Measurements from ENCODE around the gene TYROBP.
"Not testable (repeated sequence)": the region's sequence is repeated elsewhere in the genome, so short reads cannot be mapped to it uniquely, and the experiment has no call there.

TYROBP gene

DNA sequence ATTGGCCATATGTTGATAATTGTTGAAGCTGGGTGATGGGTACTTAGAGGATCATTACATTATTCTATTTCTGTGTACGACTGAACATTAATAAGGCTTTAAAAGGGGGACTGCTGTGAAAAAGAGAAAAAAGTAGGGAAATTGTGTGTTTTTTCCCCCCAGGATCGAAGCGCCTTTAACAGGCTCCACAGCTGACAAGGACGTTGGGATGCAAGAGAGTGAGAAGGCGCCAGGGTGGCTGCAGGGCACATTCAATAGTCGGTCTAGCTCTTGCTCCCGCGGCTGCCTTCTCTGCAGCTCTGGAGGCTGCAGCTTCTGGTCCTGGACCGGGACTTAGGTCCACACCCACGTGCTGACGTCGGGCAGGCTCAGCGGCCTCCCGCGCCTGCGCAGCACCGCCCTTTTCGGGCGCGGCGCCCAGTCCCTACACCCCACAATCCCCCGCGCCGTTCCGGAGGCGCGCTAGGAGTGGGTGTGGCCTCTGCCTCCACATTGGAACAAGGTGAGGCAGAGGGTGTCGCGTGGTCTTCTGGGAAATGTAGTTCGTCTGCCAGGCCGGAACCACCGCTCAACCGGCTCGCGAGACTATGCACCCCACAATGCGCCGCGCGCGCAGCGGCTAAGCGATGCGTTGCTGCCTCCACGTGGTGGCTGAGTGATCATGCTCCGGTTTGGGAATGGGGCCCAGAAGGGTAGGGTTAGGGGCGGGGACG is 23.2 kb upstream of the TYROBP start:
- DNase-seq = peak; percentile 98

DNA sequence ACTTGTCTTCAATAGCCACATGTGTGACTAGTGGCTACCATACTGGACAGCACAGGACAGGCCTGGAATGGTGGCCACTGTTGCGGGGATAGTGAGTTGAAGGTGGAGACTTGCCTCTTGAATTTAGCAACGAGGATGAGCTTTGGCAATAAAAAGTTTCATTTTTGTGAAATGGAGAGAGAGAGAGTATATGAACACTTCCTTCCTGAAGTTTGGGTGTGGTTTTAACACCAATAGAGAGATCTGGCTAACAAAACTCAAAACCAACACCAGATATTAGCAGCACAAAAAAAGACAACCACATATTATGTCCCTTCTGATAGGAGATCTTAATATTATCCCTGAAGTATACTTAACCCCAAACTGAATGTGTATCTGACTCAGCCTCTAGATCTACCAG is 21.8 kb upstream of the TYROBP start:
- no peak for DNase-seq

DNA sequence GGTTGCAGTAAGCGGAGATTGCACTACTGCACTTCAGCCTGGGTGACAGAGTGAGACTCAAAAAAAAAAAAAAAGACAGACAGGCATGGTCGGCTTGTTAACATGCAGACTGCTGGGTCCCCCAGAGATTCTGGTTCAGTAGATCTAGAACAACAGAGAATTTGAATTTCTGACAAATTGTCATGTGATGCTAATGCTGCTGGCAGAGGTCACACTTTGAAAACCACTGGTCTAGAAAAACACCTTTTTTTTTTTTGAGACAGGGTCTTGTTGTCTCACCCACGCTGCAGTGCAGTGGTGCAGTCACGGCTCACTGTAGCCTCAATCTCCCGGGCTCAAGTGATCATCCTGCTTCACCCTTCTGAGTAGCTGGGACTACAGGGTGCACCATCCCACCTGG is 20.4 kb upstream of the TYROBP start:
- no peak for DNase-seq

DNA sequence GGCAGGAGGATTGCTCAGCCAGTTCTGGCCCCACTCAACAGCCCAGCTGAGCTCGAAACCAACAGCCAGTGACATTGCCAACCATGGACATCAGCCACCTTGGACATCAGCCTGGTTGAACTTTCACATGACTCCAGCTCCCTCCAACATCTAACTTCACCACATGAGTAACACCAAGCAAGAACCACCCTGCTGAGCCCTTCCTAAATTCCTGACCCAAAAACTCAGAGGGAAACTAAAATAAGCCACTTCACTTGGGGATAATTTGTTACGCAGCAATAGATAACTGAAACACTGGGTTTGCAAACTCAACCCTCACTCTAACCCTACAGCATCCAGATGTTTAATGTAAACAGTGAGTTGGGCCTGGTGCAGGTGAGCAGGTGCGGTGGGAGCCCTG is 17.4 kb upstream of the TYROBP start:
- no peak for DNase-seq

DNA sequence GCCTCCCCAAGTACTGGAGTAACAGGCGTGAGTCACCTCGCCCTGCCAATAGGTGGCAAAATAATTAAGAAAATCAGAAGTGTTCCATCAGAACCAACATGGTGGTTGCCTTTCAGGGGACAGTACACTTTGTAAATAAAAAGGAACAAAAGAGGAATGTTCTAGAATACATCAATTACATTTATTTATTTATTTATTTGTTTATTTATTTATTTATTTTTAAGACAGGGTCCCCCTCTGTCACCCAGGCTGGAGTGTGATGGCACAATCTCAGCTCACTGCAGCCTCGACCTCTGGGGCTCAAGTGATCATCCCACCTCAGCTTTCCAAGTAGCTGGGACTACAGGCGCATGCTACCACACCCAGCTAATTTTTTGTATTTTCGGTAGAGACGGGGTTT is 12.9 kb upstream of the TYROBP start:
- no peak for DNase-seq

DNA sequence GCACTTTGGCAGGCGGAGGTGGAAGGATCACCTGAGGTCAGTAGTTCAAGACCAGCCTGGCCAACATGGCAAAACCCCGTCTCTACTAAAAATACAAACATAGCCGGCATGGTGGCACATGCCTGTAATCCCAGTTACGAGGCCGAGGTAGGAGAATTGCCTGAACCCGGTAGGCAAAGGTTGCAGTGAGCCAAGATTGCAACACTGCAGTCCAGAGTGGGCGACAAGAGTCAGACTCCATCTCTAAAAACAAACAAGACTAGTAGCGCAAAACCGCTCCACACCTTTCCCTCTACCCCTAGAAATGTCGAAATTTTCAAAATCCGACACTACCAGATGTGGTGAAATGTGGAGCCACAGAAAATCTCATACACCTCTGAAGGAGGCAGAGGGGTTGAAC is 11.2 kb upstream of the TYROBP start:
- no peak for DNase-seq

DNA sequence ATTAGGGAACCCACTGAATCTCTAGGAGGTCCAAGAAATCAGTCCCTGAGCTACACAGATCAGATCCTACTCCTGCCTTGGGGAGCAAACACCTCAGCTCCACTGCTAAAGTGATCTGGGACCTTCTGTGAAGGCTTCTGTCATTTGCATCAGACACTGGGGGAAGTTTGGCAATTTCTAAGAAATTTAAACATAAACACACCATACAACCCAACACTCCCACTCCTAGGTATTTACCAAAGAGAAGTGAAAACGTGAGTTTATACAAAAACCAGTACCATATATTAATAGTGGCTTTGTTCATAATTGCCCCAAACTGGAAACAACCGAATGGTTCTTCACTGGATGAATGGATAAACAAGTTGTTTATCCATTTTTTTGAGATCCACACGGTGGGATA is 7.3 kb upstream of the TYROBP start:
- no peak for DNase-seq

DNA sequence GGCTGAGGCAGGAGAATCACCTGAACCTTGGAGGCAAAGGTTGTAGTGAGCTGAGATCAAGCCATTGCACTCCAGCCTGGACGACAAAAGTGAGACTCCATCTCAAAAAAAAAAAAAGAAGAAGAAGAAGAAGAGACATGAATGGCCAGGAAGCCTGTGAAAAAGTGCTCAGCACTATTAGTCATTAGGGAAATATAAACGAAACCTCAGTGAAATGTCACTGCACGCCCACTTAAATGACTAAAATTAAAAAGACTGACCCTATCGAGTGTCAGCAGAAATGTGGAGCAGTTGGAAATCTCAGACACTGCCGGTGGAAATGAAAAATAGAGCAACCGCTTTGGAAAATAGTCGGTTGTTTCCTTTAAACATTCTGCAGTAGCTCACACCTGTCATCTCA is 5.5 kb upstream of the TYROBP start:
- DNase-seq = no peak

DNA sequence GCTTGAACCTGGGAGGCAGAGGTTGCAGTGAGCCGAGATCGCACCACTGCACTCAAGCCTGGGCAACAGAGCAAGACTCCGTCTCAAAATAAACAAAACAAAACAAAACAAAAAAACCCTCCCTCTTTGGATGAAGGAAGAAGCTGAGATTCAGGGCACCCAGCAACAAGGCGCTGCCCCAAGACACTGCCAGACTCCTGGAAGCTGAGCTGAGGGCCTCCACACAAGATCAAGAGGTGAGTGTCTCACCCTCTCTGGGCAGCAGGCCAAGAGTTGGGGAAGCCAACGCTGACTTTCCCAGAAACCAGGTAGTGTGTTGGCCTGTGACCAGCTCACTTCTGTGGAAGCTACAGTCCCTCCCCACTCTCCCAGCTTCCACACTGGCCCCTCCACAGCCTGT is 3.7 kb upstream of the TYROBP start:
- DNase-seq = peak; percentile 48

DNA sequence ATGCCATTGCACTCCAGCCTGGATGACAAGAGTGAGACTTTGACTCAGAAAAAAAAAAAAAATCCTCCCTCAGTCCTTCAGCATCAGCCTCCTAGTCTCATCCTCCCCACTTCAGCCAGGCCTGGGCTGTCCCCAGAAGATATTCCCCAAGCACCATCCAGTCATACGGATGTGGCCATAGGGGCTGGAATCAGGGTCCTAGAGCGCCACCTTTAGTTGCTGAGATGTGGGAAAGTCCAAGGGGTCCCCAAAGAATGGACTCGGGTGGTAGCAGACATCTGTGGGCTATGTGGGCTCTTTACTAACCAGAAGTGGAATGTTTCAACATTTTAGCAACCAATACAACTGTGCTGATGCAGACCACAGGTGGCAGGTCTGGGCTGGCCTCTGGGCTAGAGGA is 3.1 kb upstream of the TYROBP start:
- DNase-seq = no peak

DNA sequence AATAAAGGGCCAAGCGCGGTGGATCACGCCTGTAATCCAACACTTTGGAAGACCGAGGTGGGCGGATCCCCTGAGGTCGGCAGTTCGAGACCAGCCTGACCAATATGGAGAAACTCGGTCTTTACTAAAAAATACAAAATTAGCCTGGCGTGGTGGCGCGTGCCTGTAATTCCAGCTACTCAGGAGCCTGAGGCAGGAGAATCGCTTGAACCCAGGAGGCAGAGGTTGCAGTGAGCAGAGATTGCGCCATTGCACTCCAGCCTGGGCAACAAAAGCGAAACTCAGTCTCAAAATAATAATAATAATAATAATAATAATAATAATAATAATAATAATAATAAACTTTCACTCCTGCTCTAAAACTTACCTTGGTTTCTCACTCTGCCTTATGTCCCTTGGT is 2.3 kb upstream of the TYROBP start:
- DNase-seq = not testable (repeated sequence)

DNA sequence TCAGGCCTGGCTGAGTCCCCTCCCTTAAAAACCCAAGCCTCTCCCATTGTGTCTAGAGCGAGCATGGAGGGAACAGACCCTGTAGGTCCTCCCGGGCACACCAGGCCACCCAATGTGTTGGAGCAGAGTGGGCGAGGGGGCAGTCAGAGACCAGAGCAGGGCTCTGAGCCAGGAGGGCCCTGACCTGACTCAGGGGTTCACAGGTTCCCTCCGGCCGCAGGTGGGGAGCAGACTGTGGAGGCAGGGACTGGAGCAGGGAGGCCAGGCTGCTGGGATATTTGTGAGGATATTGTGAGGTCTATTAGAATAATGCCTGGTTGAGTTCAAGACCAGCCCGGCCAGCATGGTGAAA is 1.6 kb upstream of the TYROBP start:
- no peak for DNase-seq

DNA sequence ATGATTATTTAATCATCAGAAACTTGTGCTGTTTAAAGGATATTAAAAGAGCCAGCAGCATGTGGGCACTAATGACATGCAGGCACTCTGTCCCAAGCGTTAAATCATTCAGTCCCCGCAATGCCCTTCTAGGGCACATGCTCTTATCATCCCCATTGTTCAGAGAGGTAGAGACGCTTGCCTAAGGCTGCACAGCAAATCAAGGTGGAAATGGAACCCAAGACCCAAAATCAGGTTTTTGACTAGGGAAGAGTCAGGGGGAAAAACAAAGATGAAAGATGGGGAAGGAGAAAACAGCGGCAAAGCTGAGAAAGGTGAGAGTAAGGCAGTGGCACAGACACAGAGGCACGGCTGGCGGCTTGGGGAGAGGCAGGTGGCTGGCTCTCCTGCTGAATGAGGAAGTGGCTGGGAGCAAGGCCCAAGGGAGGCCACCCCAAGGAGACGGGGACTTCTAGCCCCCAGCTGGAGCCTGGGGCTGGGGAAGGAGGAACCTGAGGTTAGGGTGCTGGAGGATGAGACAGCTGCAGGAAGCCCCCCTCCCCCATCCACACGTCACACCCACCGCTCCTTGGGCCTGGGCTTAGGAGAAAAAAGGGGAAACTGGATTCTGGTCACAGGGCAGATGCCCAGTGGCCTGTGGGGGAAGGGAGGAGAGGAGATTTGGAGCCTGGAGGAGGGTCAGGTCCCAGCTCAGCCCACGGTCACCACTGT is 1.0 kb upstream of the TYROBP start:
- DNase-seq = no peak

DNA sequence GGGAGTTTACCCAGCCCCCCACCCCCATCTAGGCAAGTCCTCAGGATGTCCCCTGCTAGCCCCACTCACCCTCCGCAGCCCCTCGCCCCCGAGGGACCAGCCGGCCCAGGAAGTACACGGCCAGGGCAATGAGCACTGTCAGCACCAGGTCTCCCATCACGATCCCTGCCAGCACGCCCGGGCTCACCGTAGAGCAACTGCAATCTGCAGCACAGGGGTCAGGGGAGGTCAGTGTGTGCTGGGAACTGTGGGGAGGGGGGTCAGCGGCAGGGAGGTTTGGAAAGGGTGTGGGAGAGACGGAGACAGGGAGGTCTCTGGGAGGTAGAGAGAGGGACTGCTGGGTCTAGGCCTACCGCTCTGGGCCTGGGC is 734 bp downstream of the TYROBP start:
- DNase-seq = no peak

DNA sequence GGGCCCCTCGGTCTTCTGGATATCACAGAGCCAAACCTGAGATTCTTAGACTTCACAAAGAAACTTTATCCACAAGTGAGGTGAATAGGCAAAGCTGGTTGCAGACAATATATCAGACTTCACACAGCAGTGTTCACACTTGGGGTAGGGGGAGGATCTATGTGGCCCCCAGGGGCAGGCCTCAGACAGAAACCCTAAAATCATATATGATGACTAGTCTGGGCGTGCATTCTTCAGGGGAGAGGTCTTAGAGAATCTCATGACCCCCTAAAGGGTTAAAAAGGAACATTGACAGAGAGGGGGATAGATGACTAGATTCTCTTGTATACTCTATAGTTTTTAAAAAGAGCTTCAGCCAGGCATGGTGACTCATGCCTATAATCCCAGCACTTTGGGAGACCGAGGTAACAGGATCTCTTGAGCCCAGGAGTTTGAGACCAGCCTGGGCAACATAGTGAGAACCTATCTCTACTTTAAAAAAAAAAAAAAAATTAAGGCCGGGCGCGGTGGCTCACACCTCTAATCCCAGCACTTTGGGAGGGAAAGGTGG is 2.8 kb downstream of the TYROBP start:
- no peak for DNase-seq

DNA sequence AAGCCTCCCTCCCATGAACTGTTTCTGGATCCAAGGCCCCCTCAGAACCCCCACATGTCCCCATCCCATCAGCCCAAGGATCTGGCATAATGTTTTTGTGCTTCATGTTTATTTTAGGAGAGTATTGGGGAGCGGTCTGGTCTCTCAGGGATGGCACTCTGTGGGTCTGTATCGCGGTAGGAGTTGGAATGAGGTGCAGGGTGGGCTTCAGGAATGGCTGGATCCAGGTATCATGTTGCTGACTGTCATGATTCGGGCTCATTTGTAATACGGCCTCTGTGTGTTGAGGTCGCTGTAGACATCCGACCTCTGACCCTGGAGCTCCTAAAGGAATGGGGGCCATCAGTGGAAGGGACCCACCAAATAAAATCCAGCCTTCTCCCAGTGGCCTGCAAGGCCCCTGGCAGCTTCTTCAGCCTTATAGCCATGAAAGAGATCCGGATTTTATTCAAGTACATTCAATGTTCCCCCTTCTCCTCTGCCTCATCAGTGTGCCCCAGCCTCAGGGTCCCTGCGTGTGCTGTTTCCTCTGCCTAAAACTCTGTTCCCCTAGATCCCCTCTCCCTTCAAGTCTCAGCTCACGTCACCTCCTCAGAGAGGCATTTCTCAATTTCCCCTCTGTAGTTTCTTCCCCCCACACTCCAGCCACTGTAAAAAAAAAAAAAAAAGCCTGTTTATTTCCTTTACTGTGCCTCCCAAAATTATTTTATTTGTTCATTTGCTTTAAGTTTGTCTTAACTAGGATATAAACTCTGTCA is 3.6 kb downstream of the TYROBP start:
- no peak for DNase-seq

DNA sequence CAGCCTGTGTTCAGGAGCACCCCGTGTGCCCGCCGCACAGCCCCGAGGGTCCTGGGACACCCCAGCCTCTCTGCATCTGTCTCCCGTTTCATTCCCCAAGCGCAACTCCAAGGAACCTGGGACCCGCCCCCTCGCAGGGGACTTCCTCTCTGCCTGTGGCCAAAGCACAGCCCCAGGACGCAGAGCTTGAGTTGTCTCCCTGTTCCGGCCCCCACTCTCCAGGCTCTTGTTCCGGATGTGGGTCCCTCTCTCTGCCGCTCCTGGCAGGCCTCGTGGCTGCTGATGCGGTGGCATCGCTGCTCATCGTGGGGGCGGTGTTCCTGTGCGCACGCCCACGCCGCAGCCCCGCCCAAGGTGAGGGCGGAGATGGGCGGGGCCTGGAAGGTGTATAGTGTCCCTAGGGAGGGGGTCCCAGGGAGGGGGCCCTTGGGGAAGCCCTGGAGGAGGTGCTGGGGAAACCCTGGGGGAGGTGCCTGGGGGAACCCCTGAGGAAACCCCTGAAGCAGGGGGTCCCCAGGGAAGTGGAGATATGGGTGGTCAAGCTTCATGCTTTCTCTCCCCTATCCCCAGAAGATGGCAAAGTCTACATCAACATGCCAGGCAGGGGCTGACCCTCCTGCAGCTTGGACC is 4.4 kb downstream of the TYROBP start:
- peak; percentile 44 for DNase-seq

DNA sequence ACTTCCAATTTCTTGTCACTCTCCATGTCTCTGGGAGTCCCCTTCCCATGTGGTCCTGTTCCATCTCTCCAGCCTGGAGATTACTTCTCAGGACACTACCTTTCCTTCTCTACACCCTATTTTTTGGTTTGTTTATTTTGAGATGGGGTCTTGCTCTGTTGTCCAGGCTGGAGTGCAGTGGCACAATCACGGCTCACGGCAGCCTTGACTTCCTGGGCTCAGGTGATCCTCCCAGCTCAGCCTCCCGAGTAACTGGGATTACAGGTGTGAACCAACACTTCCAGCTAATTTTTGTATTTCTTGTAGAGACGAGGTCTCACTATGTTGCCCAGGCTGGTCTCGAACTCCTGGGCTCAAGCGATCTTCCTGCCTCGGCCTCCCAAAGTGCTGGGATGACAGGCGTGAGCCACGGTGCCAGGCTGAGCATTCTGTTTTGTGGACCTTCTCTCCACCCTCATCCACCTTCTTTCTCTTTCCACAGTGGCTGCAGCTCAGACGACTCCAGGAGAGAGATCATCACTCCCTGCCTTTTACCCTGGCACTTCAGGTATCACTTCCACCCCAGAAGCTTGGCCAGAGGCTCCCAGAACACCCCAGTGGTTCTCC is 5.1 kb downstream of the TYROBP start:
- no peak for DNase-seq

DNA sequence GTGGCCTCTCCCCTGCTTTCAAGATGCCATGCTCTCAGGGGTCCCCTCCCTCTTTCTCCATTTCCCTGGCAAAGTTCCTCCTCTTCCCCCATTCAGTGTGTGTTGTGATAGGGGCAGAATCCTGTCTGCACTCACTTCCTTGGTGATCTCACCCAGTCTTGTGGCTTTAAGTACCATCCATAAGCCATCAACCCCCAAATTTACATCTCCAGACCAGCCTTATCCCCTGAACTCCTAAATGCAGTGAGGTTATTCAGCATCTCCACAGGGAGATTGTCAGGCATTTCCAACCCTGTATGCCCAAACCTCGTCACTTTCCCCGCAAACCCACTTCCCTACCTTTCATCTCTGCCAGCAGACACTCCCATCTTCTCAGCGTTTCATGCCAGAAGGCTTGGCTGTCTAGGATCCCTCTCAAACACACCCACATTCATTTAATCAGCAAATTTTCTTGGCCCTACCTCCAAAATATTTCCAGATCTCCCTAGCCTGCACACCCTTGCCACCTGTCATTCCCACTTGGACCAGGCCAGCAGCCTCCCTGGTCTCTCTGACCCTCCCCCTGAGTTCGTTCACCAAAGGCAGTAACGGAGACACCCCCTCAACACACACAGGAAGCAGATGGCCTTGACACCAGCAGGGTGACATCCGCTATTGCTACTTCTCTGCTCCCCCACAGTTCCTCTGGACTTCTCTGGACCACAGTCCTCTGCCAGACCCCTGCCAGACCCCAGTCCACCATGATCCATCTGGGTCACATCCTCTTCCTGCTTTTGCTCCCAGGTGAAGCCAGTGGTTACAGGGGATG is 6.0 kb downstream of the TYROBP start, which contains the start of gene HCST:
TSS of gene HCST (plus strand) at position 676 of the 808 bp plus-strand sequence. CDS start at position 741, 65 bp downstream.
- DNase-seq = no peak

DNA sequence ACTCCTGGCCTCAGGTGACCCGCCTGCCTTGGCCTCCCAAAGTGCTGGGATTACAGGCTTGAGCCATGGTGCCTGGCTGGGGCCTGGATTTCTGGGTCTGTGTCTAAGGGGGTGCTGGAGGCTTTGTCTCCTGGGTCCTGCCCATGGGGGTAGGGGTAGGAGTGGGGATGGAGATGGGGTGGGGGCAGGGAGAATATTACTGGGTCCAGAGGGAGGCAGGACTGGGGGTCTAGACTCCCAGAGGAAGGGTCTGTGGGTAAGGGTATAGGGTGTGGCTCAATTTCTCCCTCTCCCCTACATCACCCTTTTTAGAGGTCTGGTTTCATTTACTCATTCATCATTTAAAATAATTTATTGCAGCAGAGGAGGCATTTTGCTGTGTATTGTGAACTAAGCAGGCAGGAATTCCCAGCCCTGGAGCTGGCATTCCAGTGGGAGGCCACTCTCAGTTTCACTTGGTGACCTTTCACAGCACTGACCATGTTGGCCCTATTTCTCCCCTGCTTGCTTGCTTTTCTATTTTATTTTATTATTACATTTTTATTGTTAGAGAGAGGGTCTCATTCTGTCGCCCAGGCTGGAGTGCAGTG is 6.9 kb downstream of the TYROBP start:
- DNase-seq = no peak

DNA sequence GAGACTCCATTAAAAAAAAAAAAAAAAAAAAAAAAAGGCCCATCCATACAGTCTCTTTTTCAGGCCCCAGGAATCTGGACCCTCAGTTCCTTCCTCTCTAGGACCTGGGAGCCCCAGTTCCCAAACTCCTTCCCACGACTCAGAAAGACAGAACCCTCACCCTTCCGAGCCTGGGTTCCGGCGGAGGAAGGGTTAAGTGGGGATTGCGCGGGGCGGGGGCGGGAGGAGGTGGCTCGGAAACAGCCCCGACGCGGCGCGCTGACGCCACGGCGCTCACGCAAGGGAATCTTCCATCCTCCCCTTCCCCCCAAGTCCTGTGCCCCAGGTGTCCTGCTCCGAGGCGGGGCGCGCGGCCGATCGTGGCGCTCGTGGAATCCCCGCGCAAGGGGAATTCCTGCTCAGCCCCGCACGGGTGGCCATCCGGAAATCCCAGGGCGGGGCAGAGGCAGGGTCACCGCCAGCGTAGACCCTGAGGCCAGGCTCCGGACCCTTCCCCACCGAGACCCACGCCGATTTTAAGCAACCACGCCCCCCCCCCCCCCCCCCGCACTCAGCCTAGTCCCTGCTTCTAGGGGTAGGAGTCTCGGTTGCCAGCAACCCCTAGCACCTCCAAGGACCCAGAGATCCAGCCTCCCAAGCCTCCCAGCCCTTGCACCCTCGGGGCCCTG is 8.4 kb downstream of the TYROBP start:
- DNase-seq = peak; percentile 54
